GM19099 (cell line): Measurements from ENCODE around the gene CYCS.
A peak's percentile ranks its signal among the peaks of the same experiment; 100 is the strongest.

ENCODE experiments used
- POLR2A ChIP-seq: IDR thresholded peaks from 3 replicates; pipeline ENCODE4 v1.6.1; 2011; ENCODE audit warnings: low read depth; ENCODE audit not compliant: insufficient read length; ENCODE audit errors: extremely low read depth

CYCS gene

DNA sequence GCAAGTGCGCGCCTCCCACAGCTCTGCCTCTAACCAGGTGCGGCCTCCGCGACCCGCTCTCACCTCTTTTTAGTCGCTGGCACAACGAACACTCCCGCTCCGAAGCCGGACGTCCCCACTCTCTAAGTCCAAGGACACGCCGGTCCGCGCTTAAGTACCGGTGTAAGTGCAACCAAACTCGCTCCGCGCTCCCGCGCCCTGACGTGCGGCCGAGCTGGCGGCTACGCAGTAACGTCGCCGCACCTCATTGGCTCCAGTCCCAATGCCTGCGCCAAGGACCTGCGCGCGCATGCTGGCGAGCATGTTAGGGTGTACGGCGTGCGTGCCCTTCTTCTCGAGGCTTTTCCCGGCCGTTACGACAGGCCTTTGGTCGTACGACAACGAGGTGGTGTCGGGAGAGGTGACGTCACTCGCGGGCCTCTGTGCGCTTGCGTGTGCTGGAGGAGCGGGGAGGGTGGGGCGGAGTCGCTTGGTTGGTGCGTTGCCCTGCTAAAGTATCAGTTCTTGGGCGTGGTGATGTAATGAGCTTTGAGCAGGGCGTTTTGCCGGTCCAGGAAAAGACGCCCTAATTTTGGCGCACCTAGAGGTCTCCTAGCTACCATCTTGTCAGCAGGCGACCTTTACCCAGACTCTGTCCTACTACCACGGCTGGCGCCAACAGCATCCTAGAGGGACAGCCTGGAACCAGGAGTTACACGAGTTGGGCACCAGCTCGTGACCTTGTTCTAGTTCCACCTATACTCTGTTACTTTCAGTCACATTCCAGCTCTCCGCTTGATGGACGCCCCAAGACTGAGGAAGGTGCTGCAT lies at the start of gene CYCS:
TSS of gene CYCS (minus strand) at position 124 of the 810 bp plus-strand sequence. CDS start 1,141 bp downstream, outside the sequence.
- peak; percentile 99 for TF ChIP-seq POLR2A

DNA sequence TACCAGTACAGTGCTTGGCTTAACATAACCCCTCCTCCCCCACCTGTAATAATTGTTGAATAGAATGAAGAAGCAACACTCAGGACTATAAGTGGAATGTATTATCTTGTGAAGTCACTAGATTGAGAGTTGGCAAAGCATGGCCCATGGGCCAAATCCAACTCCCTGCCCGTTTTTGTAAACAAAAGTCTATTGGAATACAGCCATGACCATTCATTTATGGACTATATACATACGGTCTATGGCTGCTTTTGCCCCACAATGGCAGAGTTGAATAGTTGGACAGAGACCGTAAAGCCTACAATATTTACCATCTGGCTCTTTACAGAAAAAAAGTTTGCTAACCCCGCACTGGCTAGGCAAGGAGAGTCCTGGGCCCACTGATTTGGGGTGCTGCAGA lies 48.1 kb upstream of the CYCS start:
- no peak for TF ChIP-seq POLR2A

GRCh38 chr7:25171516-25171915 lies 46.5 kb upstream of the CYCS start:
- no peak for TF ChIP-seq POLR2A

- TF ChIP-seq POLR2A: no peak
Observed at GRCh38 chr7:25171071-25171470, 46.0 kb upstream of the CYCS start.

DNA sequence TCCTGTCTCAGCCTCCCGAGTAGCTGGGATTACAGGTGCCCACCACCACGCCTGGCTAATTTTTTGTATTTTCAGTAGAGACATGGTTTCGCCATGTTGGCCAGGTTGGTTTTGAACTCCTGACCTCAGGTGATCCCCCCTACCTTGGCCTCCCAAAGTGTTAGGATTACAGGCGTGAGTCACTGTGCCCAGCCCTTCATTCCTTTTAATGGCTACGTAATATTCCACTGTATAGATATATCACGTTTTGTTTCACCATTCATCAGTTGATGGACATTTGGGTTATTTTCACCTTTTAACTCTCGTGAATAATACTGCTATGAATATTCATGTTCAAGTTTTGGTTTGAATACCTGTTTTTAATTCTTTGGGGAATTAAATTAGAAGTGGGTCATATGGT lies 44.6 kb upstream of the CYCS start:
- no peak for TF ChIP-seq POLR2A

DNA sequence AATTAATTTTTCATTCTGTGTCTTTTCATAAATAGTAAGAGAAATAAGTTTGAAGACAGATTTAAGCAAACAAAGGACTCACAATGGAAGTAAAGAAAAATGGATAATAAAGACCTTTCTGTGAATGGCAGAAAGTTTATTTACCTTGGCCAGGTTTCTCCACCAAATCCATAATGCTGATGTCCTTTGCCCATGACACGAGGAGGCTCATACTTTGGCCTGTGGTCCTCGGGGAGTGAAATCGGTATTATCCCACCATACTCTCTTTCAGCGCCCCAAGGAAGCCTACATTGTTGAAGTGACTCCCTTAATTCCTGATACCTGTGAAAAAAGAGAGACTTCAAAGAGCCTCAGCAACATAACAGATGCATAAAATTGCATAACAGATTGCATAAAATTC lies 43.1 kb upstream of the CYCS start:
- TF ChIP-seq POLR2A: no peak

DNA sequence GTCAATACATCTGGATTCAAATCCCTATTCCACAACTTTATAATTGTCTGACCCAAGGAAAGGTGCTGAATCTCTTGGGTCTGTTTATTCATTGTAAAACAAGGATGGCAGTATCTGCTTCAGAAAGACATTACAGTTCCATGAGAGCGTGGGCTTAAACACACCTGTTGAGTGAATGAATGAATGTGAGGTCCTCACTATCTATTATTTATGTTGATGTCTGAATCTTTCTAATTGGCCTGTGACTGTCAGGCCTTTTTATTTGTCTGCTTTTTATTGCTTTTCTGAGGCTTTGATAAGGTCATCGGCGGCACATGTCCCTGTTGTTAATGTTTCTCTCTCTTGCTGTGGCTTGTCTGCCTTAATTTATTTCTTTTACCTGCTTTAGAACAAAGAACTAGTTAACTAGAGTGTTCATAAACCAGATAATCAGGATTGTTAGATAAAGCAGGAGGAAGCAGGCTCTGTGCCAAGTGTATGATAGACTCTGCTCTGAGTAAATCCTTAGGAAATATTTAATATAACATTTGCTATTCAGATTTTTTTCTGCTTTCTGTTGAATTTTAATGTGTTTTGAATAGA lies 42.3 kb upstream of the CYCS start:
- no peak for TF ChIP-seq POLR2A

DNA sequence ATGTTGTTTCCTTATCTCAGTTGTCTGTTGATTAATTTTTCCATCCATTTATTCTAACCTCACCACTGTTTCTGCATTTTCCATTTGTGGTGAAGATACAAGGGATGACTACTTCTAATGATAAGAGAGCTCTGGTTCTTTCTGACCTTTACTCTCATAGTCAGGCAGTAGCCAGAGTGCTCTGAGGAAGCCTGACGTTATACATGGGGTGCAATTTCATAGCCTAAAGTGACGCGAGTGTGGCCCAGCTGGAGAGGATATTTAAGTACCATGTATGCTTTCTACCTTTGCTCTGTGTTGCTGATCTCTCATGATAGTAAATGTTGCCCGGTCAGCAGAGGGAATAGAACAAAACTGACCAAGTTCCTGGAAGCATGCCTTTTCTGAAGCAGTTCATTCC lies 33.9 kb upstream of the CYCS start:
- TF ChIP-seq POLR2A: no peak

GRCh38 chr7:25151773-25152172 lies 26.7 kb upstream of the CYCS start:
- TF ChIP-seq POLR2A: no peak

GRCh38 chr7:25149836-25150235 lies 24.8 kb upstream of the CYCS start:
- no peak for TF ChIP-seq POLR2A

DNA sequence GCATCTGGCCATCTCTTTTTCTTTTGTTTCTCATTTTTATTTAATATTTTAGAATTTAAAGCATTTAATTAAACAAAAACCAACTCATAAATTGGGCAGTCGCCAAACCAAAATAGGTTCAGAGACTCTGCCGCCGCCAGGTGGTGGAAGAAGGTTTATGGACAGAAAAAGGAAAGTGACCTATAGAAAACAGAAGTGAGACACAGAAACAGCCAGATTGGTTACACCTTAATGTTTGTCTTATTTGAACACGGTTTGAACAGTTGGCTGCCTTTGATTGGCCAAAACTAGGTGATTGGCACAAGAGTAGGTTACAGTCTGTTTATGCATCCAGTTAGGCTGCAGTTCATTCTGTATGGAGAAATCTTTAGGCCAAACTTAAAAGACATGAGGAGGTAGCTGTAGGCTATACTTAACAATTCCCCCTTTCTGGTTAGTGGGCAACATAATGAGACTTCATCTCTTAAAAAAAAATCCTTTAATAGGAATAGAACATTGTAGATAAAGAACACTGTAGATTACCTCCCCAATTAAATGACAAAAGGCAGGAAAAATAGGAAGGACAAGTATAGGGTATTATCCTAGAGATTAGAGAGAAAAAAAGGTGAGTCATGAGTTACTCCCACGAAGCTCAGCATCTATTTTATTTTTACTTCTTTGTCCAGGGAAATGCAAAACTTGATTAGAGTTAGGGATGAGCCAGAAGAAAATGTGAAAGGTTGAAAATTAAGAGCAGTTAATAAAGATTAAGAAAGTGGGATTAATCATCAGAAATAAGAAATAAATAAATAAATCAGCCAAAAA lies 23.9 kb upstream of the CYCS start:
- TF ChIP-seq POLR2A: no peak

GRCh38 chr7:25143763-25144162 lies 18.7 kb upstream of the CYCS start:
- no peak for TF ChIP-seq POLR2A

GRCh38 chr7:25139536-25139935 lies 14.5 kb upstream of the CYCS start:
- TF ChIP-seq POLR2A: no peak

DNA sequence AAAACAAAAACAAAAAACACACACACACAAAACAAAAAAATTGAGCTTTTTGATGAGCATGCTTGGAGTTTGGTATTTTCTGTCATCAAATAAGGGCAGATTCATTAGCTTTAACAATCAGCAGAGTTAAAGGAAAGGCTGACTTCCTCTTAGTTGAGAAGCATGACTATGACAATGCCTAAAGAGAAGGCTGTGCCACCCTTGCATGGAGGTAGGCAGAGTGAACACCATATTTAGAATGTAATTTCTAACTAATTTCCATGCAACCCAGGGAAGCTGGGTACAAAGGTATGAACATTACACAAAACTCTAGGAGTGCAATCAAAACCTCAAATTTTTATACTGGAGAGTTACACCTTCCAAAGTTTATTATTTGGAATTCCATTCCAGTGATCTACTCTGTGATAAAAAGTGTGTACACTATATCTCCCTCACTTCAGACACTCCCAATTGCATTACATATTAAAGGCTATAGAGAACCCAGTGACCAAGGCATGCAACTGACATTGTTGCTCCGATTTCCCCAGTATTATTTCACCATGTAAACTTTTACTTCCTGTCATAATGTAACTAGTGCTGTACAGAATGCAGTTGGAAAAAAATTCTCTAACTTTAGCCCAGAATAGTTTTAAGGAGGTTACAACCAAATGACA lies 9.4 kb upstream of the CYCS start:
- TF ChIP-seq POLR2A: no peak

DNA sequence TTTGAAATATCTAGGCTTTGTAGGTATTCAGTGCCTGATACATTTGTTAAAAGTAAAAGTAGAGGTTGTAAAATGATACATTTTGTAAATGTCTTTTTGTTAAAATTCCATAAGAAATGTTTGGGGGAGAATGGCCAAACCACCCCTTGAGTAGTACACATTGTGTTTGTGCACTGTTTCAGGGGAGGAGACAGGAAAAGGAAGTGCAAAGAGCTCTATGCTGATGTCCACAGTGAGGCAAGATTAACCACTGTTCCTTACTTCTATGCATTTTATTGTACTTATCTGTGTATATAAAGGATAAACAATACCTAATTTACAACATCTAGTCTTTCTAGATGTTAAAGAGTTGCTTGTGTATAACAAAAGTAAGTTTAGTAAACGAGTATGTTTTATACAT lies 7.4 kb upstream of the CYCS start:
- TF ChIP-seq POLR2A: no peak
